Brain pericyte (primary cell): ENCODE results near the gene PSMA8.
A peak's percentile ranks its signal among the peaks of the same experiment; 100 is the strongest.
"Not testable (repeated sequence)": the region's sequence is repeated elsewhere in the genome, so short reads cannot be mapped to it uniquely, and the experiment has no call there.

Experiments
- DNase-seq: peaks from one replicate; pipeline ENCODE4 v3.0.0-alpha.2; 2012; ENCODE audit warnings: low read depth, low spot score

The PSMA8 gene

DNA sequence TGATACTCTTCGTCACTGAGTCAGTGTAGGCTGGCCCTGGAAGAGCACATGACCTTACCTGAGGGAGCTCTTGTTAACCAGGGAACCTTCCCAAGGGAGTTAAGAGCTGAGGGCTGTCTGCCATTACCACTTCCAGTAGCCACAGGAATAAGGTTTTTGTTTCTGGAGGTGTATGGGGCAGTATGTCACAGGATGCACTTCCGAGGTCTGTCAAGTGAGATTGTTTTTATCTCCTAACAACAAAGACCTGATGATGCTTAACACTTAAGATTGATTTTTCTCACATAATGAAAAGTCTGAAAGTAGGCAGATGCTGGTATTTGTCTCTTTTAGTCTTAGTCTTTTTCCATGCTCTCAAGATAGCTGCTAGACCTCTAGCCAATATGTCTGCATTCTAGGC, 41.8 kb downstream of the PSMA8 start:
- no peak for DNase-seq

DNA sequence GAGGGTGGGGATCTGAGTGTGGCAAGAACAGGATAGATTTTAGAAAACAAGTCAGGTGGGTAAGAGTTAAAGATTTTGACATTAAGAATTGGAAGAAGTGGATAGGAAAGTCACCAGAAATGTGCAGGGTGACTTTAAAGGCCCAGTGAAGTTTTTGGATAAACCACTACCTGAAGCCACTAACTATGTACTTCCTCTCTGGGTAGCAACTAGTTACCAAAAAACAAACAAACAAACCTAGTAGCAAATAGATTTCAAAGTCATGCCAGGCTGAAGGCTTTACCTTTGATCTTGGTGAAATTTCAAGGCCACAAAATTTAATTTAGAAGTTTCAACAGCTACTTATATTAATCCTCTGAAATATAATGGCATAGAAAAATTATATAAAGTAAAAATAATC, 42.5 kb downstream of the PSMA8 start:
- no peak for DNase-seq

GRCh38 chr18:26181343-26181826, 47.7 kb downstream of the PSMA8 start:
- no peak for DNase-seq

DNA sequence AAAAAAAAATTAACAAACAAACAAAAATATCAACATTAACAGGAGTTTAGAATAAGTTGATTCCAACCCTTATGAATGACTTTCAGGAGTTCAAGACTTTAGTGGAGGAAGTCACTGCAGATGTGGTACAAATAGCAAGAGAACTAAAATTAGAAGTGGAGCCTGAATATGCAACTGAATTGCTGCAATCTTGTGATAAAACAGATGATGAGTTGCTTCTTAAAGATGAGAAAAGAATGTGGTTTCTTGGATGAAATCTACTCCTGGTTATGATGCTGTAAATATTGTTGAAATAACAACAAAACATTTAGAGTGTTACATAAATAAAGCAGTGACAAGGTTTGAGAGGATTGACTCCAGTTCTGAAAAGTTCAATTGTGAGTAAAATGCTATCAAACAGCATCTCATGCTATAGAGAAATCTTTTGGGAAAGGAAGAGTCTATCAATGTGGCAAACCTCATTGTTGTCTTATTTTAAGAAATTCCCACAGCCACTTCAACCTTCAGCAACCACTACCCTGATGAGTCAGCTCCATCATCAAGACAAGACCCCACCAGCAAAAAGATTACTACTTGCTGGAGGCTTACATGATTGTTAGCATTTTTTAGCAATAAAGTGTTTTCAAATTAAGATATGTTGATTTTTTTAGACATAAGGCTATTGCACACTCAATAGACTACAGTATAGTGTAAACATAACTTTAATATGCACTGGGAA, 49.9 kb downstream of the PSMA8 start:
- DNase-seq: no peak

- no peak for DNase-seq
Measured at GRCh38 chr18:26185267-26185666, 51.6 kb downstream of the PSMA8 start.

- DNase-seq: no peak
Measured at GRCh38 chr18:26190506-26190905, 56.8 kb downstream of the PSMA8 start.

DNA sequence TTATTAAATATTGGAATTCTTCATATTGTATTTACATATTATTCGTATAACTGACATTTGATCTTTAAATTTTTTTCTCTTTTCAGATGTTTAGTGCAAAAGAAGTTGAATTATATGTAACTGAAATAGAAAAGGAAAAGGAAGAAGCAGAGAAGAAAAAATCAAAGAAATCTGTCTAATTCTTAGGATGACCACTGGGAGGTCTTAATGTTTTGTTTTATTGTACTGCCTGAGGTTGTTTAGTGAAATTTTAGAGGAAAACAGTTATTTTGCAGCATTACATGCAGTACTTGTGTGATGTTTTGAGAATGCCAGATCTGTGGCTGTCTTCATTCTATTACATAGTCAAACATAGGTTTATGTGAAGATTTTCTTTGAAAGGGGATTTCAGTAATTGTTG, 58.6 kb downstream of the PSMA8 start:
- DNase-seq: no peak

DNA sequence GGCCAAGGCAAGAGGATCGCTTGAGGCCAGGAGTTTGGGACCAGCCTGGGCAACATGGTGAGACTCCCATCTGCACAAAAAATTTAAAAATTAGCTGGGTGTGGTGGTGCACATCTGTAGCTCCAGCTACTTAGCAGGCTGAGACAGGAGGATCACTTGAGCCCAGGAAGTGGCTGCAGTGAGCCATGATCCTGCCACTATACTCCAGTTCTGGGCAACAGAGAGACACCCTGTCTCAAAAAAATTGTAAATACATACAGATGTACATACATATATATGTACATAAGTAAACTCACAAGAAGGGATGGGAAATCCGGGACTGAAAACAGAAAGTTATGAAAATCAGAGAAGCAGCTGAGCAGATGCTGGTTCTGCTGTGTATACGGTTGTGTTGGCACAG, 62.9 kb downstream of the PSMA8 start:
- no peak for DNase-seq

DNA sequence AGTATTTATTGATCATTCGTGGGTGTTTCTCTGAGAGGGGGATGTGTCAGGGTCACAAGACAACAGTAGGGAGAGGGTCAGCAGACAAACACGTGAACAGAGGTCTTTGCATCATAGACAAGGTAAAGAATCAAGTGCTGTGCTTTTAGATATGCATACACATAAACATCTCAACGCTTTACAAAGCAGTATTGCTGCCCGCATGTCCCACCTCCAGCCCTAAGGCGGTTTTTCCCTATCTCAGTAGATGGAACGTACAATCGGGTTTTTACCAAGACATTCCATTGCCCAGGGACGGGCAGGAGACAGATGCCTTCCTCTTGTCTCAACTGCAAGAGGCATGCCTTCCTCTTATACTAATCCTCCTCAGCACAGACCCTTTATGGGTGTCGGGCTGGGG, 68.3 kb downstream of the PSMA8 start:
- not testable (repeated sequence) for DNase-seq

- DNase-seq: no peak
Measured at GRCh38 chr18:26205318-26205717, 71.6 kb downstream of the PSMA8 start.

DNA sequence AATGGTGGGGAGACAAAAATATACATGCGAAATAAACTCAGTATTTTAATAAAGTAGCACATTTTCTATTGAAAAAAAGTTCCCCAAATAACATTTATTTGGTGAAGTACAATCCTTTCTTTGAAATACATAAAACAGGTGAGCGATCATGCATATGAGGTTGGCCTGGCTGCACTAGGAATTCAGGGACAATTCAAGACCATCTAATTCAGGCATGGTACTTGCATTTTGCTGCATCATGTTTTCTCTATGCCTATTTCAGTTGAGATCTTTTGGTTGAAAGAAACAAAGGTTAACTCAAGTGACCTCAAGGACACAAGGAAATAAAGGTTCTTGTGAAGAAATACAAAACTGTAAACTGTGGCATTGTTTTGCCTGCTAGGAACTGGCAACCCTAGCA, 72.8 kb downstream of the PSMA8 start:
- DNase-seq: no peak

DNA sequence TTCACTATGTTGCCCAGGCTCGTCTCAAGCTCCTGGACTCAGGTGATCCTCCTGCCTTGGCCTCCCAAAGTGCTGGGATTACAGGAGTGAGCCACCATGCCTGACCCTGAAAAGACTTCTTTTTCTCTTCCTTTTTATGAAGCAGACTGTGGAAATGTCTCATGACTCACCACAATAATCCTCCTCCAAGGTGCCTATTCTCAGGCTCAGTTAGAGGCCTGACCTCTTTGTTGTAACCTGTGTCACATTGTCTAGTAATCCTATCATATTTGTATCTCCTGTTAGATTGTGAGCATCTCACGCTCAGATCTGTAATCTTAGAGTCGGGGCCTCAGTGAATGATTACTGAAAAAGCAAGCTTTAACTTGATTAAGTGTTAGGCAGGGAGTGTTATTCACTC, 74.3 kb downstream of the PSMA8 start:
- no peak for DNase-seq

DNA sequence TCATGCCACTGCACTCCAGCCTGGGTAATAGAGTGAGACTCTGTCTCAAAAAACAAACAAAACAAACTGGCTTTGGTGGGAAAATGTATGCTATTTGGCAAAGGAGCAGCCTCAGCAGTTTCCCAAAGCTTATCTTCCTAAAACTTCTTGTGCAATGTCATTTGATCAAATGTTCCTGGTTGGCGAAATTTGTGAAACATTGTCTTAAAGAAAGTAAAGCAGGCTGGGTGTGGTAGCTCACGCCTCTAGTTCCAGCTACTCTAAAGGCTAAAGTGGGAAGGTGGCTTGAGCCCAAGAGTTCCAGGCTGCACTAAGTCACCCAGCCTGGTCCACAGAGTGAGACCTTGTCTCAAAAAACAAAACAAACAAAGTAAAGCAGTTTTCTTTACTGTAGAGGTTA, 75.3 kb downstream of the PSMA8 start:
- DNase-seq: no peak

- DNase-seq: no peak
Measured at GRCh38 chr18:26210147-26210546, 76.5 kb downstream of the PSMA8 start.

GRCh38 chr18:26215247-26215970, 81.7 kb downstream of the PSMA8 start:
- DNase-seq: no peak

DNA sequence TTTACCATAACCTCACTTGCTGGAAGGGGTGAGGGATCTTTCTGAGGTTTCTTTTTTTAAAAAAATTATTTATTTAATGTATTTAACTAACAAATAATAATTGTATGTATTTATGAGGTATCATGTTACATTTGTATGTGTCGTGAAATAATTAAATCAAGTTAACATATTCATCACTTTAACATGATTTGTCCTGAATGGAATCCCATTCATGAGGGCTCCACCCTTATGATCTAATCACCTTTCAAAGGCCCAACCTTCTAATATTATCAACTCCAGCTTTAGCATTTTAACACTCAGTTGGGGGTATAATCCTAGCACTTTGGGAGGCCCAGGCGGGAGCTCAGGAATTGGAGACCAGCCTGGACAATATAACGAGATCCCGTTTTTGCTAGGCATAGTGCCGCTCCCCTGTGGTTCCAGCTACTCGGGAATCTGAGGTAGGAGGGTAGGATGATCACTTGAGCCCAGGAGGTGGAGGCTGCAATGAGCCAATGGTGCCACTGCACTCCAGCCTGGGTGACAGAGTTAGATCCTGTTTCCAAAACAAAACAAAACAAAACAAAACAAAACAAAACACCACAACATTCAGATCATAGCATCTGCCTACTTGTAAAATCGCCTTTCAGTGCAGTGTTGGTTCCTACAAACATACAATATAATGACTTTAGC, 91.5 kb downstream of the PSMA8 start:
- DNase-seq: no peak

DNA sequence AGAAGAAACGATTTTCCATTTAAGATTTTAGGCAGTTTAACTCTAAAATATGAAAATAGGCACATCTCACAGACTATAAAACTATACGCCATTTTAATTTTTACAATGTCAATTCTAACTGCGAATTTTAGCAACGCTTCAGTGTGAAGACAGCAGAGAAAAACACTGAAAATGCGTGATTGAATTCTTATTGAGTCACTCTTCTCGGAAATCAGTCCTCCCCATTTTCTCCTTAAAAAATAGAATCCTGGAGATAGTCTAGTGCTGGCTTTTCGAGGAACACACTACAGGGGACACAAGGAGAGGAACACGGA, 92.2 kb downstream of the PSMA8 start:
- no peak for DNase-seq

GRCh38 chr18:26226229-26227050, 92.8 kb downstream of the PSMA8 start, which contains the start of gene TAF4B:
TAF4B (plus strand) TSS chr18:26226445; CDS start chr18:26226934, 489 bp downstream.
- DNase-seq: peak; percentile 58

DNA sequence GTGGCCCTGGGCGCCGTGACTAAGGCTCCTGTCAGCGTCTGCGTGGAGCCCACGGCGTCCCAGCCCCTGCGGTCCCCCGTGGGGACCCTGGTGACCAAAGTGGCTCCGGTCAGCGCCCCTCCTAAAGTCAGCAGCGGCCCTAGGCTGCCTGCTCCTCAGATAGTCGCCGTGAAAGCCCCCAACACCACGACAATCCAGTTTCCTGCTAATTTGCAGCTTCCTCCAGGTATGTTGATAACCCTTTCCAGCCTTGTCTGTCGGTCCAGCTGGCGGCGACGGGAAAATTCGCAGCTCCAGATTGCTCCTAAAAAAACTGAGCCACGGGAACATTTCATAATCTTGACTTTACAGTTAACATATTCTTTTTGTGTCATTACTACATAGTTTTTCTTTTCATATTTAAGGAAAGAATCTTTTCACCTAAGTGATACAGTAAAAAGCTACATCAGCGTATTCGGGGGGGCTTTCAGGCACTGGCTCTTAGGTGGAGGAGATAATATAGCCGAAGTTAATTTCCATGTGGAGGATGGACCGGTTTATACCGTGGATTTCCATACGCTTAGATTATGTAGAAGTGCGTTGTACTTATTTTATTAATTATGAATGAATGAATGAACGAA, 93.5 kb downstream of the PSMA8 start:
- DNase-seq: no peak

DNA sequence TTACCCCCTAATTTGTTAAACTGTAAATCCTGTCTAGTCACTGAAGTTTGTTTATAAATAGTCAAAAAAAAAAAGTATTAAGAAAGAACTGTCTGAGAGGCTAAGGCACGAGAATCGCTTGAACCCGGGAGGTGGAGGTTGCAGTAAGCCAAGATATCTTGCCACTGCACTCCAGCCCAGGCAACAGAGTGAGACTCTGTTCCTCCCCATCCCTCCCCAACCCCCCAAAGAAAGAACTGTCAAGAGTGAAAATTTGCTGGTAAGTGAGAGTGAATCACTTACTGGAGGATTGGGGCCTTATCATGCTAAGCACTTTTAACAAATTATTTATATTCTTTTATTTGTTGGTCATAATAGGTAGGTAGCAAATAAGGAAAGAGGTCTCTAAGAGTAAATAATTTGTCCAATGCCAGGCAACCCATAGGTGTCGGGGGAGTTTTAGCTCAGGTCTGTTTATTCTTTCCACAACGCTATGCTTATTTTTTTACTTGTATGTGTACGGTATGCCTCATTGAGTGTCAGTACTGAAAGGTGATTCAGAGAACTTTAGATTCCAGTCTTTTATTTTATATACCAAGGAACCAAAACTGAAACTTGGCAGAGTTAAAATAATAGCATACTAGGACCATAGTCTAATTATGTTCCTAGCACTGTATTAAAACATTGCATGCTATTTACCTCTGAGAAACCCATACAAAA, 95.0 kb downstream of the PSMA8 start:
- DNase-seq: no peak

DNA sequence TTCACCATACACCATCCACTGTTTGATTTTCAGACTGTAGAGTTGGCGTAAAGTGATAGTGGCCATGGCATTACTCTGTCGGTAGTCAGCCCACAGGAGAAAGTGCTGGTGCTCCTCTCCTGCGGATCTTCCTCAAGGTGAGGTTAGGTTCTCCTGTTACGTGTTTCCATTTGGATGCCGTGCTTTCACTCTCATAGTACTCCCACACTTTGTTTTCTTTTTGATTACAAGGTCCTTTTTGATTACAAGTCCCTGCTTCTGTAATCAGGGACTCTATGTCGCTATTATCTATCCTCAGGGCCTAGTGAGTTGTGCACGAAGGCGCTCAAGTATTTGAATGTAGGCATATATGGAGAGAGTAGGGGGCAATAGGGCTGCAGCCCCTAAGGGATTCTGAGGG, 96.8 kb downstream of the PSMA8 start:
- no peak for DNase-seq
